ENCODE data around the gene FCHO2. TPM values are rescaled to one million over a fixed set of nuclear protein-coding genes. Genes with fewer than 3 reads are reported as not detected.

Gene FCHO2
- total and polyA plus RNA-seq, 10 of the 15 experiments (the other 5 are each of a cell fraction or from before 2014, with no cell fraction given): 0.05 to 1.4 (median 0.18) TPM

- Histone ChIP-seq H3K4me1 (ENCODE audit: control insufficient read depth, insufficient read depth, low read length) (no peaks in the 10 kb centered on the region), H3K4me3 (no peak overlapping the region), H3K79me2 (ENCODE audit: control insufficient read depth, insufficient read depth, low read length) (no peaks in the 10 kb centered on the region), H3K27ac (ENCODE audit: control insufficient read depth, insufficient read depth) (no peak overlapping the region), H3K4me2 (ENCODE audit: control insufficient read depth, insufficient read depth) (no peak overlapping the region), H3K9ac (ENCODE audit: control insufficient read depth, insufficient read depth, low read length) (no peak overlapping the region), H3K36me3 (ENCODE audit: control insufficient read depth in 2 of 2, insufficient read depth in 2 of 2, low read length in 1 of 2) (no peaks in the 10 kb centered on the region), H3K27me3 (replicated peaks in 1 of 2; ENCODE audit: control insufficient read depth in 2 of 2, insufficient read depth in 2 of 2, low read length in 1 of 2) (no peaks in the 10 kb centered on the region), H2AFZ (ENCODE audit: control insufficient read depth, low read depth, low read length) (no peak overlapping the region), H3K9me3 (replicated peaks; ENCODE audit: control insufficient read depth, insufficient read depth, low read length) (no peaks in the 10 kb centered on the region), H4K20me1 (ENCODE audit: control insufficient read depth, insufficient read depth) (no peaks in the 10 kb centered on the region)
- RAD21 ChIA-PET (ENCODE audit: unreplicated experiment): no interaction called here
- POLR2A ChIA-PET: no interaction called here
- BruUV-seq (replicated peaks): no TSS peak
- CTCF ChIA-PET: interaction anchor here (0.6 kb wide), 1 partner anchor 17 kb away, joined by 3 read pairs; no protein-coding TSS in a partner anchor
- SMC1A ChIA-PET (ENCODE audit: uncharacterized antibody, unreplicated experiment): no interaction called here
- 15% methylated on average over 3 of the region's 3 CpGs for WGBS (ENCODE audit: insufficient coverage, insufficient replicate concordance, low lambda C conversion rate, missing lambda C conversion rate)
- TF ChIP-seq SREBF2 (IDR thresholded peaks at IDR 0.05; ENCODE audit: low read length) (no peak), REST (IDR thresholded peaks at IDR 0.05; ENCODE audit: low read depth, low read length) (no peak), MXI1 (IDR thresholded peaks at IDR 0.05; ENCODE audit: low read depth, low read length) (no peak), CHD4 (IDR thresholded peaks at IDR 0.05) (no peak), SPI1 (IDR thresholded peaks at IDR 0.05; ENCODE audit: borderline replicate concordance, insufficient read depth, low read depth, low read length) (peak; percentile 73; the same call in 1 of the 2 replicates)
- ATAC-seq: no peak
- no peak for DNase-seq (ENCODE audit: low read depth, low spot score)
- in situ Hi-C loops (cut with MboI): no loop called here
- no peak for FAIRE-seq
- intact Hi-C loops (cut with micrococcal nuclease; ENCODE audit: unreplicated experiment): no loop called here
Measured at GRCh38 chr5:72937517-72938061, 18.3 kb upstream of the FCHO2 start.

Data from GM12878 (cell line).